Stimulated activated CD8-positive, alpha-beta memory T cell treated with anti-CD3 and anti-CD28 coated beads, Interleukin-4, amount 100 ng/mL, for 48 hours (primary cell): ENCODE data around the gene VPS35.
"Not testable (repeated sequence)": the region's sequence is repeated elsewhere in the genome, so short reads cannot be mapped to it uniquely, and the experiment has no call there.

Experiments used
- DNase-seq: peaks from one replicate; pipeline ENCODE4 v3.0.0-alpha.2; 2020

The VPS35 gene

GRCh38 chr16:46711106-46712058, 22.4 kb upstream of the VPS35 start:
- no peak for DNase-seq

- DNase-seq, result no peak
These were observed 20.6 kb upstream of the VPS35 start for GRCh38 chr16:46709469-46710005.

GRCh38 chr16:46706642-46707041, 17.7 kb upstream of the VPS35 start:
- no peak for DNase-seq

GRCh38 chr16:46702030-46702429, 13.1 kb upstream of the VPS35 start:
- DNase-seq, result no peak

GRCh38 chr16:46701615-46702014, 12.6 kb upstream of the VPS35 start:
- DNase-seq, result no peak

GRCh38 chr16:46700048-46700447, 11.1 kb upstream of the VPS35 start:
- no peak for DNase-seq

GRCh38 chr16:46696957-46697356, 8.0 kb upstream of the VPS35 start:
- no peak for DNase-seq

- DNase-seq, result no peak
These were observed 7.0 kb upstream of the VPS35 start for GRCh38 chr16:46695937-46696336.

- no peak for DNase-seq
These were observed 4.6 kb upstream of the VPS35 start for GRCh38 chr16:46693598-46693997.

GRCh38 chr16:46691726-46692125, 2.7 kb upstream of the VPS35 start:
- DNase-seq, result no peak

- DNase-seq, result no peak
These were observed 1.6 kb upstream of the VPS35 start for GRCh38 chr16:46690281-46691178.

- peak; percentile 98 for DNase-seq
These were observed 645 bp upstream of the VPS35 start, which contains the start of gene ORC6 for GRCh38 chr16:46689365-46690280. ORC6 (plus strand) TSS chr16:46689659; CDS start chr16:46689706, 47 bp downstream.

- no peak for DNase-seq
These were observed 801 bp downstream of the VPS35 start for GRCh38 chr16:46688101-46688653.

- DNase-seq, result no peak
These were observed 1.5 kb downstream of the VPS35 start for GRCh38 chr16:46687486-46687885.

GRCh38 chr16:46686815-46687473, 2.0 kb downstream of the VPS35 start:
- DNase-seq, result no peak

GRCh38 chr16:46681867-46682266, 7.1 kb downstream of the VPS35 start:
- DNase-seq, result not testable (repeated sequence)

GRCh38 chr16:46677943-46678342, 11.0 kb downstream of the VPS35 start:
- DNase-seq, result not testable (repeated sequence)

GRCh38 chr16:46673320-46674013, 15.5 kb downstream of the VPS35 start:
- DNase-seq, result peak; percentile 43

- no peak for DNase-seq
These were observed 26.9 kb downstream of the VPS35 start for GRCh38 chr16:46662123-46662522.

GRCh38 chr16:46658925-46659324, 30.1 kb downstream of the VPS35 start:
- DNase-seq, result peak; percentile 40

- no peak for DNase-seq
These were observed 37.7 kb downstream of the VPS35 start for GRCh38 chr16:46651305-46651704.
